HepG2 (cell line): ENCODE measurements around the gene COPE. TPM values are rescaled to one million over a fixed set of nuclear protein-coding genes. Genes with fewer than 3 reads are reported as not detected.

Experiments
- ATAC-seq: fragments of 200-7000 bp; cut with Tn5 transposase; 3 replicates; pipeline ENCODE4 v1.9.1; 2020; ENCODE audit warnings: mild to moderate bottlenecking, moderate library complexity
- BruUV-seq: library from RNA; stranded (reverse); fragments of 400-500 nt; replicated peaks from 2 replicates; lab custom pipeline; 2021; lab: Mats Ljungman, UMichigan
- CTCF ChIA-PET: fragments of 300-600 bp; formaldehyde crosslinking; extraction: SDS; loops from one replicate; lab custom pipeline; 2021; ENCODE audit warnings: low total read pairs, inconsistent platforms, low intra/inter-chr PET ratio; lab: Yijun Ruan, JAX
- POLR2A ChIA-PET: fragments of 350-600 bp; sonication (Branson Sonifier 250); formaldehyde crosslinking; loops from one replicate; lab custom pipeline; 2020; ENCODE audit warnings: antibody characterized with exemption, inconsistent platforms; lab: Yijun Ruan, JAX
- DNase-seq: peaks from one replicate; pipeline ENCODE4 v3.0.0-alpha.2; 2015; ENCODE audit warnings: low spot score
- FAIRE-seq: peaks from 3 replicates; lab custom pipeline; 2011; peaks lifted over from hg19 to GRCh38; lab: Jason Lieb, UNC
- H2AFZ ChIP-seq: one replicate; pipeline ENCODE4 v1.6.1; 2011; ENCODE audit warnings: low read length, inconsistent platforms
- H3K27ac ChIP-seq: fragments of 300-600 bp; 3 replicates; pipeline ENCODE4 v1.8.0; 2011; ENCODE audit warnings: mixed run types, mild to moderate bottlenecking, mixed read lengths, low read length, inconsistent platforms; ENCODE audit not compliant: insufficient read depth; ENCODE audit errors: extremely low read length
- H3K27me3 ChIP-seq, 2 experiments: fragments of 200-600 bp in 1 of 2; 2 replicates in 1 of 2; 3 replicates in 1 of 2; pipeline versions ENCODE4 v1.6.0 to v1.8.0; 2011; ENCODE audit warnings: low read length in 2 of 2, mild to moderate bottlenecking in 2 of 2, moderate library complexity in 2 of 2, inconsistent platforms in 1 of 2; ENCODE audit not compliant: insufficient read depth in 2 of 2, control insufficient read depth in 1 of 2
- H3K36me3 ChIP-seq, 2 experiments: fragments of 200-600 bp in 1 of 2; replicated peaks in 1 of 2; 2 replicates in 1 of 2; 3 replicates in 1 of 2; pipeline versions ENCODE4 v1.5.1 to v1.8.0; 2011; ENCODE audit warnings: low read length in 2 of 2, inconsistent platforms in 1 of 2; ENCODE audit not compliant: insufficient read depth in 2 of 2, control insufficient read depth in 1 of 2
- H3K4me1 ChIP-seq: 2 replicates; pipeline ENCODE4 v1.5.1; 2012; ENCODE audit warnings: low read length, inconsistent platforms; ENCODE audit not compliant: insufficient read depth
- H3K4me2 ChIP-seq: 2 replicates; pipeline ENCODE4 v1.6.0; 2011; ENCODE audit warnings: low read depth, low read length, inconsistent platforms
- H3K4me3 ChIP-seq, 3 experiments: fragments of 200-600 bp in 1 of 3; sonication (generic), shearing (Covaris generic) in 1 of 3; replicated peaks in 1 of 3; 2 replicates each; pipeline ENCODE4 v1.5.1; 2011 to 2016; ENCODE audit warnings: low read length in 3 of 3, inconsistent platforms in 2 of 3, low read depth in 2 of 3, mild to moderate bottlenecking in 2 of 3, control low read depth in 1 of 3, mixed read lengths in 1 of 3; ENCODE audit not compliant: insufficient read depth in 1 of 3
- H3K79me2 ChIP-seq: one replicate; pipeline ENCODE4 v1.6.1; 2011; ENCODE audit warnings: low read length, inconsistent platforms; ENCODE audit not compliant: insufficient read depth
- H3K9ac ChIP-seq: 2 replicates; pipeline ENCODE4 v1.6.0; 2011; ENCODE audit warnings: mild to moderate bottlenecking, low read depth, low read length, inconsistent platforms; ENCODE audit not compliant: insufficient read depth
- H3K9me3 ChIP-seq: 2 replicates; pipeline ENCODE4 v1.5.1; 2012; ENCODE audit warnings: mild to moderate bottlenecking, low read length
- H4K20me1 ChIP-seq: 2 replicates; pipeline ENCODE4 v1.6.0; 2011; ENCODE audit warnings: inconsistent platforms, mild to moderate bottlenecking, low read length, moderate library complexity; ENCODE audit not compliant: insufficient read depth
- AGO2 ChIP-seq: fragments of 200-400 bp; formaldehyde crosslinking; optimal IDR thresholded peaks from 2 replicates; pipeline ENCODE3; 2017; ENCODE audit warnings: mild to moderate bottlenecking, low read depth, low read length, moderate library complexity
- ARNT2 ChIP-seq: sonication (generic); formaldehyde crosslinking; IDR thresholded peaks from 2 replicates; pipeline ENCODE4 v1.8.0; 2022; ENCODE audit warnings: mild to moderate bottlenecking, low read depth, missing genetic modification reagents, moderate library complexity
- GPBP1L1 ChIP-seq: sonication (generic); formaldehyde crosslinking; IDR thresholded peaks from 2 replicates; pipeline ENCODE4 v1.5.0; 2020; ENCODE audit warnings: mild to moderate bottlenecking, missing genetic modification reagents
- HIC2 ChIP-seq: sonication (generic); formaldehyde crosslinking; IDR thresholded peaks from 2 replicates; pipeline ENCODE4 v1.9.0; 2022; ENCODE audit warnings: low read depth, missing genetic modification reagents
- HIVEP1 ChIP-seq: sonication (generic); formaldehyde crosslinking; IDR thresholded peaks from 2 replicates; pipeline ENCODE4 v1.4.0; 2020; ENCODE audit warnings: mild to moderate bottlenecking, missing genetic modification reagents
- NFRKB ChIP-seq: fragments of 450-650 bp; IDR thresholded peaks from 2 replicates; pipeline ENCODE4 v1.6.1; 2017
- NR2C2 ChIP-seq: sonication (generic); formaldehyde crosslinking; IDR thresholded peaks from 2 replicates; pipeline ENCODE4 v1.4.0; 2020; ENCODE audit warnings: missing genetic modification reagents, mild to moderate bottlenecking, moderate library complexity, borderline replicate concordance
- NRL ChIP-seq: sonication (generic); formaldehyde crosslinking; IDR thresholded peaks from 2 replicates; pipeline ENCODE4 v1.5.0; 2020; ENCODE audit warnings: missing genetic modification reagents, mild to moderate bottlenecking, moderate library complexity, borderline replicate concordance
- ONECUT2 ChIP-seq: sonication (generic); formaldehyde crosslinking; IDR thresholded peaks from 2 replicates; pipeline ENCODE4 v1.4.0; 2020; ENCODE audit warnings: missing genetic modification reagents
- PATZ1 ChIP-seq: sonication (generic); formaldehyde crosslinking; IDR thresholded peaks from 2 replicates; pipeline ENCODE4 v1.4.0; 2020; ENCODE audit warnings: missing genetic modification reagents
- RBFOX2 ChIP-seq: fragments of 200-400 bp; formaldehyde crosslinking; IDR thresholded peaks from 2 replicates; pipeline ENCODE4 v1.6.1; 2017; ENCODE audit warnings: low read depth, mild to moderate bottlenecking, low read length
- RBM39 ChIP-seq: fragments of 200-400 bp; formaldehyde crosslinking; IDR thresholded peaks from one replicate; pipeline ENCODE4 v1.6.1; 2018; ENCODE audit warnings: antibody characterized with exemption, mild to moderate bottlenecking, low read depth, low read length; ENCODE audit not compliant: poor library complexity, severe bottlenecking
- SP2 ChIP-seq: sonication (generic); formaldehyde crosslinking; IDR thresholded peaks from 2 replicates; pipeline ENCODE4 v1.5.1; 2020; ENCODE audit warnings: mild to moderate bottlenecking, missing genetic modification reagents
- ZBTB7B ChIP-seq: sonication (generic); formaldehyde crosslinking; IDR thresholded peaks from 2 replicates; pipeline ENCODE4 v1.4.0; 2020; ENCODE audit warnings: missing genetic modification reagents
- ZNF274 ChIP-seq: sonication (generic); formaldehyde crosslinking; IDR thresholded peaks from 2 replicates; pipeline ENCODE4 v1.5.1; 2020; ENCODE audit warnings: mild to moderate bottlenecking, missing genetic modification reagents
- WGBS: methylation state at CpG from one replicate; pipeline ENCODE4 v1.1.6; 2017; ENCODE audit warnings: low lambda C conversion rate; 5-methylcytosine and 5-hydroxymethylcytosine counted together
- in situ Hi-C: cut with HindIII; loops from 2 replicates; pipeline ENCODE4 v1.10.0; 2017; ENCODE audit warnings: low pct_unique_long_range_greater_than_20kb; ENCODE audit not compliant: extremely low pct_ligation_motif_present
- intact Hi-C: fragments of 100-400 bp; cut with micrococcal nuclease; formaldehyde crosslinking; loops from one replicate; pipeline ENCODE4 v1.10.0; 2022; ENCODE audit not compliant: unreplicated experiment
- polyA plus RNA-seq, 8 experiments: library from polyadenylated mRNA; depleted of rRNA in 3 of 8; stranded (reverse) in 7 of 8; unstranded in 1 of 8; fragments of >200 nt; fragmentation: Illumina TruSeq in 4 of 8; extraction: Trizol in 4 of 8; gene quantifications; 2 replicates each; pipeline versions ENCODE4 v1.2.1 to v1.2.3, GENCODE V29; 2011 to 2016; ENCODE audit warnings: low read depth in 4 of 8, missing spikeins in 1 of 8, mixed read lengths in 1 of 8; ENCODE audit not compliant: insufficient read depth in 1 of 8
- total RNA-seq, 5 experiments: library from RNA; depleted of rRNA; stranded (reverse); fragments of >200 nt; fragmentation: Illumina TruSeq; extraction: Trizol; gene quantifications; 2 replicates each; pipeline ENCODE4 v1.2.3, GENCODE V29; 2016; ENCODE audit warnings: low read depth in 1 of 5

Gene COPE
- total and polyA plus RNA-seq, 2 of the 13 experiments (the other 11 are each of a cell fraction or from before 2014, with no cell fraction given), result 189 to 205 TPM

GRCh38 chr19:18899624-18900560 is 19.3 kb downstream of the COPE start (continued):
- TF ChIP-seq ONECUT2 (CRISPR knock-in tag), result no peak

GRCh38 chr19:18898607-18899408 is 20.4 kb downstream of the COPE start:
- Histone ChIP-seq H3K36me3 (peaks cover 1 to 12% of the 10 kb centered on the region in 2 experiments; a peak in 2 of 5 replicates), H3K27me3 (no peaks in the 10 kb centered on the region; a peak in 1 of 5 replicates), H2AFZ (no peak overlapping the region), H3K27ac (no peak overlapping the region), H4K20me1 (no peaks in the 10 kb centered on the region), H3K4me1 (peaks cover 23% of the 10 kb centered on the region), H3K4me2 (no peak overlapping the region), H3K9me3 (no peaks in the 10 kb centered on the region), H3K4me3 (no peak overlapping the region), H3K9ac (no peak overlapping the region), H3K79me2 (no peaks in the 10 kb centered on the region)
- CTCF ChIA-PET, result no interaction called here
- 100% methylated on average over 2 of the region's 18 CpGs for WGBS
- POLR2A ChIA-PET, result interaction anchor here (1.4 kb wide), 1 partner anchor 20 kb away, joined by 5 read pairs; the partner anchor contains the start of genes COPE and DDX49
- BruUV-seq, result no TSS peak
- in situ Hi-C loops (loop anchor here (10.0 kb wide), 1 partner anchor 86 kb away; no protein-coding TSS in a partner anchor), intact Hi-C loops (no loop called here)
- ATAC-seq (no peak), FAIRE-seq (no peak), DNase-seq (no peak)
- peak; percentile 95 for TF ChIP-seq AGO2
- peak; percentile 6 for TF ChIP-seq PATZ1 (CRISPR knock-in tag)
- TF ChIP-seq NRL (CRISPR knock-in tag), result 0 out of 2 replicates have a peak, but pooled peaks have one; percentile 43
- no peak for TF ChIP-seq NFRKB
- no peak for TF ChIP-seq SP2 (CRISPR knock-in tag)
- TF ChIP-seq HIC2 (CRISPR knock-in tag), result 0 out of 2 replicates have a peak, but pooled peaks have one; percentile 55
- TF ChIP-seq NR2C2 (CRISPR knock-in tag), result peak; percentile 83
- peak; percentile 48 for TF ChIP-seq RBM39
- TF ChIP-seq ZBTB7B (CRISPR knock-in tag), result no peak
- peak; percentile 56 for TF ChIP-seq RBFOX2
- 0 out of 2 replicates have a peak, but pooled peaks have one; percentile 35 for TF ChIP-seq ZNF274
- peak; percentile 23; the same call in 1 of the 2 replicates for TF ChIP-seq HIVEP1
- TF ChIP-seq ARNT2 (CRISPR knock-in tag), result no peak
- no peak for TF ChIP-seq GPBP1L1 (CRISPR knock-in tag)
